T-helper 2 cell (primary cell): ENCODE measurements around the gene ZFR.
"Not testable (repeated sequence)": the region's sequence is repeated elsewhere in the genome, so short reads cannot be mapped to it uniquely, and the experiment has no call there.

Source experiments
- DNase-seq, 5 experiments: peaks; one replicate each; pipeline versions ENCODE4 v3.0.0 to v3.0.0-alpha.2; 2012 to 2022

The ZFR gene

GRCh38 chr5:32450952-32451351 lies 6.4 kb upstream of the ZFR start:
- DNase-seq: peak in 1 of 5 experiments; percentile 19

DNA sequence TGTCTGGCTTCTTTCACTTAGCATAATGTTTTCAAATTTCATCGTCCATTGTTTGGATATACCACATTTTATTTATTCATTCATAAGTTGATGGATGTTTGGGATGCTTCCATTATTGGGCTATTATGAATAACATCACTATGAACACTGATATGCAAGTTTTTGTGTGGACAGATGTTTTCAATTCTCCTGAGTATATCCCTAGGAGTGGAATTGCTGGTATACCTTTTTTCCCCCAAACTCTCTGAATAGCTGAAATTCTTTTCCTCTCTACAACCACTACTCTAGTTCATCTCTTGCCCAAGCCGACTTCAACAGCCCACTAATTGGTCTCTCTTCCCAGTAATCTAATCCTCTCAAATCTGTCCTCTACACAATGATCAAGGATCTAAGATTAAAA lies 4.7 kb upstream of the ZFR start:
- DNase-seq: no peak

DNA sequence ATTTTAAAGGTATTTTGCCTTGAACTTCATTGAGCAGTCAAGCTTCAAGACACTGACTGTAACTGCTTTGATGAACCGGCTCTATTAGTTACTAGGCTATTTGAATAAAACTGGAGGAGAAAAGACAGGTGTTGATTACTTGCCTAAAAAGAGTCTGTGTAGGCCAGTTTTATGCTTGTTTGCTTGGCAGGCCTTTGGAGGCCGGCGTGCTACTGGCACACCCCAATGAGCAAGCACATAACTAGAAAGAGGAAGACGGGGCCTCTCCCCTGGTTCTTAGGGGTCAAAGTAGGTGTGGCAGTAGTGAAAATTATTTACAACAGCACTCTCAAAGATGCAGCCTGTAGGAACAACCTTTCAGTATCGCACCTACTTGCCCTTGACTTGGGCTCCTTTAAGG lies 2.1 kb upstream of the ZFR start:
- DNase-seq: no peak

- no peak for DNase-seq
These were observed 1.5 kb upstream of the ZFR start for GRCh38 chr5:32445831-32446614.

- peak in 1 of 5 experiments; percentile 10 for DNase-seq
These were observed 783 bp upstream of the ZFR start for GRCh38 chr5:32445287-32445758.

DNA sequence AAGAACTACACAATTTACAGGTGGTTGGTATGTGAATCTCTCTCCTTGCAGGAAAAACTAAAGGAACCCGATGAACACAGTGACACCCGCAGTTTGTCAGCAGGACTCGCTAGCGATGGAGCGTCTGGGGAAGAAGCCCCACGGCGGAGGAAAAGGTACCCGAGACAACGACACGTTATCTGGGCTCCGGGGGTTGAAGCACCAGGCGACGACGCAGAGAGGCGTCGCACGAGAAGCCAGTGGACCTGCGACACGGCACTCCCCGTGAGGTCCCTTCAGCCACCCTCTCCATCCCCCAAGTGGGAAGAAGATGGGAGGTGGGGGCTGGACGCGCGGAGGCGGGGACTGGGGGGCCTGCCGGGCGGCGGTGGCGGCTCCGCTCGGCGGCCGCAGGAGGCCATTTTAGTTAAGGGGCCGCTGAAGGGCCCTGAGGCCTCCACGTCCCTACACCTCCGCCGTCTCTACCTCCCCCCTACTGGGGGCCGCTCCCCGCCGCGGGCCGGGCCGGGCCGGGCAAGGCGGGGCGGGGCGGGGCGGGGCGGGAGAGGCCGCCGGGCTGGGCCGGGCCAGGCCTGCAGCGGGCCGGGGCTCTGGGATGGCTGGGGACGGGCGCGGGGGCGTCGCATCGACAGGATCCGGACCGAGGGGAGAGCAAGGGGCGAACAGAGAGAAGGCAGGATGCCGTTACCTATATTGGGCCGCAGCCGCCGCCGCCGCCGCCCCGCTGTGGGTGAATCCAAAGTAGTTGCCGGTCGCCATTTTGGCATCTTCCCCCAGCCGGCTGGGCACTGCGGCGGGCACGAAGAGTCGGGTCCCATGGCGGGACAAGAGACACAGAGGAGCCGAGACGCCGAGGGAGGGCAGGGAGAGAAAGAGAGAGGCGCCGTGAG lies 754 bp downstream of the ZFR start:
- DNase-seq: peak; percentile 27 to 67 (median 44)

DNA sequence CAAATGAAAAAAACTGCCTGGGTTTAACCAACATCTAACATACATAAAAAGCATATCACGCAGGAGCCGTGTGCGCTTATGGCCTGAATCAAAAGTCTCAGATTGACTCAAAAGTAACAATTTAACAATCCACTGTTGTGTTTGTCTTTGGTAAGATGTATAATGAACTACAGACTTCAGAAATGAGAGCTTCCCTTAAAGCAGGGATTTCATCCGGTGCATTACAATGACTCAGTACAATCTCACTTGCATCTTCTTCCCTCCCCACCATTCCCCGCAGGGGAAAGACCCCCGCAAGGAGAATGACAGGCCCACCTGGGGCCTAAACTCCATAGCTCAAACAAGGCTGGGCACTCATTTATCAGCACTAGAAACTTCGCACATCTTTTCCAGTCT lies 1.4 kb downstream of the ZFR start:
- DNase-seq: peak in 1 of 5 experiments; percentile 68

- DNase-seq: no peak
These were observed 5.4 kb downstream of the ZFR start for GRCh38 chr5:32439086-32439642.

- no peak for DNase-seq
These were observed 7.8 kb downstream of the ZFR start for GRCh38 chr5:32436553-32437242.

- DNase-seq: no peak
These were observed 9.2 kb downstream of the ZFR start for GRCh38 chr5:32435383-32435782.

- no peak for DNase-seq
These were observed 10.3 kb downstream of the ZFR start for GRCh38 chr5:32434221-32434620.

GRCh38 chr5:32432633-32433032 lies 11.9 kb downstream of the ZFR start:
- no peak for DNase-seq

DNA sequence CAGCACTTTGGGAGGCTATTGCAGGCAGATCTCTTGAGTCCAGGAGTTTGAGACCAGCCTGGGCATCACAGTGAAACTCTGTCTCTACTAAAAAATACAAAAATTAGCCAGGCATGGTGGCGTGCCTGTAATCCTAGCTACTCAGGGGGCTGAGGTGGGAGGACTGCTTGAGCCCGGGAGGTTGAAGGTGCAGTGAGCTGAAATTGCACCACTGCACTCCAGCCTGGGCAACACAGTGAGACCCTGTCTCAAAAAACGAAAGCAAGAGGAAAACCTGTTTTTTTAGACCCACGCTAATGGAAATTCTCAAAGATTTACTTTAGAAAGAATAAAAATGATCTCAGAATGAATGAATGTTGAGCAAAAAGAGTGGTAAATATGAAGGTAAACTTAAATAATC lies 13.7 kb downstream of the ZFR start:
- not testable (repeated sequence) for DNase-seq

- no peak for DNase-seq
These were observed 16.1 kb downstream of the ZFR start for GRCh38 chr5:32428426-32428825.

- no peak for DNase-seq
These were observed 17.9 kb downstream of the ZFR start for GRCh38 chr5:32426440-32427151.

- DNase-seq: no peak
These were observed 21.8 kb downstream of the ZFR start for GRCh38 chr5:32422697-32423096.

DNA sequence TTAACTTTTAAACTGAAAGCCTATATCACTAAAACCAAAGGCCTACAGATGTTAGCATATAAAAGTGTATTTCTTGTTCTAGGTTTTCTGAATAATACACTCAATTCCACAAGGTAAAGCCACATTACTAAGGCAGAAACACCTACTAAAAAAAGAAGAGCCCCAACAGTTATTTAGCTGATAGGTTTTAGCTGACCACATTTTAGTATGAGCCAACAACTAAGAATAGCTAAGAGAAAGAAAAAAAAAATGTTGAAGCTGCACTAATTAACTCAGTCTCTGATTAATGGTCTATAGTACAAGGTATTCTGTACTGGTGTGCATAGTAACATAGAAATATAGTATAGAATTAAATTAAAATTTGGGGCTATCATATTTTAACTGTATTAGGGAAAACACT lies 23.5 kb downstream of the ZFR start:
- DNase-seq: peak in 1 of 5 experiments; percentile 19

GRCh38 chr5:32420506-32420905 lies 24.0 kb downstream of the ZFR start:
- DNase-seq: no peak

DNA sequence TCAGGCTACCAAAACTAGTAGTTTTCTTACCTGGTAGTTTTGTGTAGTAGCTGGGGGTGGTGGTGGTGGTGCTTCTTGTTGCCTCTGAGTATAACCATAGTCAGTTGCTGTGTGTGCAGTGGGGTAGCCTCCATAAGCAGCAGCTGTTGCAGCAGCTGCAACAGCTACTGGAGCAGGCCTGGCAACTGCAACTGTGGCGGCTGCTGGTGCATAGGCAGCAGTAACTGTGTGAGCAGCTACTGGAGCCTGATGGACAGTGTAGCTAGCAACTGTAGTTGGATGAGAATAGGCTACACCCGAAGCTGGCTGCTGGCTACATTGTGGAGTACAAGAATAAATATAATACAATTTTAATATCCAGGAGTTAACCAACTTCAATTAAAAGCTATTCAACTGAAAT lies 24.7 kb downstream of the ZFR start:
- DNase-seq: no peak

DNA sequence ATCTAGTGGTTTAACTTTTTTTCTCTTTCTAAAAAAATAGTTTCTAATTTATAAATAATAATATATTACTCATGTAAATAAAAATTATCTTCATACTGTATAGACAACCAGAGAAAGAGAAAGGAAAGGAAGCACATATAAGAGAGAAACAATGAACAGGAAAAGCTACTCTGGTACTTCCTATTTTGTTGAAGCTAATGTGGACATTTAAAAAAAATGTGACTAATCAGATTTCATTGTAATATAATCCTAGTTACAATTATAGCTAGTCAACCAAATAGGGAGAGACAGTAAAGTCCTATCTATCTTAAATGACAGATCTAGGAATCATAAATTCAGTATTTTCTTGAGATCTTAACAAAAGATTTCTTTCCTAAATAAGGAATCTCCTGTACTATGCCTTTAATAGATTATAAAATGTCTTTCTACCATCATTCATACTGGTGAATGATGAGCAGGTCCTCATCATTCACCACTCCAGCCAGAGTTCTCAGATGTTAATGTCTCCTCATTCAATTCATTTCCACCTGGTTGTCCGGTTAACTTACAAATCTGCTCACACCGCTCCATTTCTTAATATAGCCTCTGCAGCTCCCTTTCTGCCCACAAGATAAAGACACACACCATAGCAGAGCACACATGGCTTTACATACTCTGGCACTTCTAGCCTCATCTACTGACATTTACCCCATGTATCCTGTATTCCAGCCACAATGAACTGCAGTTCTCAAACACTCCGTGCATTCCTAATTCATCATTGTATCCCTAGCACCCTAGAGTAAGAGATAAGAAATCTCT lies 30.9 kb downstream of the ZFR start:
- DNase-seq: no peak

GRCh38 chr5:32410630-32411029 lies 33.9 kb downstream of the ZFR start:
- DNase-seq: no peak
